HPDE6-E6E7 (cell line): ENCODE results near the gene SYMPK.

Source experiments
- DNase-seq: peaks from one replicate; pipeline ENCODE4 v3.0.0; 2011; ENCODE audit warnings: missing footprints; ENCODE audit errors: extremely low spot score

SYMPK gene

GRCh38 chr19:45766869-45767346 lies 96.0 kb downstream of the SYMPK start:
- no peak for DNase-seq

- no peak for DNase-seq
These were observed 96.6 kb downstream of the SYMPK start for GRCh38 chr19:45766296-45766868.

- DNase-seq = no peak
These were observed 97.1 kb downstream of the SYMPK start for GRCh38 chr19:45765702-45766295.
